Activated naive CD4-positive, alpha-beta T cell treated with anti-CD3 and anti-CD28 coated beads, Interleukin-2, amount 10 ng/mL, durations not matched to agents 7 days and 5 days (primary cell): ENCODE results near the gene SERTAD2.

Experiments used
- CTCF ChIA-PET: fragments of 350-600 bp; sonication (Branson Sonifier 250); formaldehyde crosslinking; loops from one replicate; lab custom pipeline; 2021; ENCODE audit warnings: antibody characterized with exemption; lab: Charles Lee
- DNase-seq: peaks from one replicate; pipeline ENCODE4 v3.0.0-alpha.2; 2020
- H3K27ac Mint-ChIP-seq: one replicate; pipeline ENCODE4 v1.8.0; 2021; ENCODE audit warnings: mild to moderate bottlenecking, moderate library complexity, mixed read lengths
- H3K27me3 Mint-ChIP-seq: one replicate; pipeline ENCODE4 v1.8.0; 2021; ENCODE audit warnings: mild to moderate bottlenecking, mixed read lengths
- H3K36me3 Mint-ChIP-seq: one replicate; pipeline ENCODE4 v1.8.0; 2021; ENCODE audit warnings: mixed read lengths
- H3K4me1 Mint-ChIP-seq: one replicate; pipeline ENCODE4 v1.8.0; 2021; ENCODE audit warnings: mixed read lengths
- H3K4me3 Mint-ChIP-seq: one replicate; pipeline ENCODE4 v1.8.0; 2021; ENCODE audit warnings: mild to moderate bottlenecking, moderate library complexity, mixed read lengths
- H3K9me3 Mint-ChIP-seq: one replicate; pipeline ENCODE4 v1.8.0; 2021; ENCODE audit warnings: mixed read lengths

SERTAD2 gene

DNA sequence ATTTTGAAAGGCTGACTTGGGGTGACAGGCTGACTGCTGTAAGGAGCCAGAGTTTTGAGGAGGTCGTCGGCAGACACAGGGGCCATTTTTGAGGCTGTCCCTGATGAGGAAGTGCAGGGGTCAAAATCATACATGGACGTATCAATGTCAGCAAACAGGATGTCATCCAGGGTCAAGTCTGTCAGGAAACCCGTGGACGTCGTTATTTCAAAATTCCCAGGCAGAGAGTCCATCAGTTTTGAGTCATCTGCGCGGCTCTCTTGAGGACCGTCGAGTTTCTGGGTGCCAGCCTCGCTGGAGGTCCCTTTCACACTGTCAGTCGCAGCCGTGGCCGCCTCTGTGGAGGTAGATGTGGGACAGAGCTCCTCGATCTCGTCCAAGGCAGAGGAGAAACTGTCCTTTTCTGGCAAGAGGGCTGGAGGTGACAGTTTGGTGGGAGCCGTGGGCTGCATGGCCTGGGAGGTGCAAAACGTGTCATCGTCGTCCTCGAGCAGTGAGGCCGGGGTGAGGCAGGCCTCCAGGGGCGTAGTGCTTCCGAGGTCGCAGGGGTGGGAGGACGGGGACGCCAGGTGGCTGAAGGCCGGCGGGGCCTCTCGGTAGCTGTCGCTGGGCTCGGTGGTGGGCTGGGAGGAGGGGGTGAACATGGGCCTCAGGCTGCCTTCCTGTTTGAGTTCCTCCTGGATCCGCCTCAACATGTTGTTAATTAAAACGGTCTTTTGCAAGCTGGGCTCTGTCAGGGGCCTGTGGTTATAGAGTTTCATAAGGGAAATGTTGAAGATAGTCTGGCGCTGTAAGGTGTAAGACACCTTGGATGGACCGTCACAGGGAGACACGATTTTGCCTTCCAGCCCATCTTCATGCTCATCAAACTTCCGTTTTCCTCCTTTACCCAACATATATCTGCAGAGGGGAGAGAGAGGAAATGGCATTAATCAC lies 17.5 kb downstream of the SERTAD2 start:
- H3K36me3 Mint-ChIP-seq, result peaks cover 25% of the 10 kb centered on the region
- no peaks in the 10 kb centered on the region for H3K27me3 Mint-ChIP-seq
- H3K4me3 Mint-ChIP-seq, result no peak overlapping the region
- peak overlapping the region; percentile 89 for H3K27ac Mint-ChIP-seq
- CTCF ChIA-PET, result interaction anchor here (0.6 to 1.2 kb wide), 4 partner anchors 10 to 394 kb away, joined by 3 to 6 read pairs (median 3); no protein-coding TSS in a partner anchor
- peaks cover 48% of the 10 kb centered on the region for H3K4me1 Mint-ChIP-seq
- no peaks in the 10 kb centered on the region for H3K9me3 Mint-ChIP-seq
- DNase-seq, result peak; percentile 30

DNA sequence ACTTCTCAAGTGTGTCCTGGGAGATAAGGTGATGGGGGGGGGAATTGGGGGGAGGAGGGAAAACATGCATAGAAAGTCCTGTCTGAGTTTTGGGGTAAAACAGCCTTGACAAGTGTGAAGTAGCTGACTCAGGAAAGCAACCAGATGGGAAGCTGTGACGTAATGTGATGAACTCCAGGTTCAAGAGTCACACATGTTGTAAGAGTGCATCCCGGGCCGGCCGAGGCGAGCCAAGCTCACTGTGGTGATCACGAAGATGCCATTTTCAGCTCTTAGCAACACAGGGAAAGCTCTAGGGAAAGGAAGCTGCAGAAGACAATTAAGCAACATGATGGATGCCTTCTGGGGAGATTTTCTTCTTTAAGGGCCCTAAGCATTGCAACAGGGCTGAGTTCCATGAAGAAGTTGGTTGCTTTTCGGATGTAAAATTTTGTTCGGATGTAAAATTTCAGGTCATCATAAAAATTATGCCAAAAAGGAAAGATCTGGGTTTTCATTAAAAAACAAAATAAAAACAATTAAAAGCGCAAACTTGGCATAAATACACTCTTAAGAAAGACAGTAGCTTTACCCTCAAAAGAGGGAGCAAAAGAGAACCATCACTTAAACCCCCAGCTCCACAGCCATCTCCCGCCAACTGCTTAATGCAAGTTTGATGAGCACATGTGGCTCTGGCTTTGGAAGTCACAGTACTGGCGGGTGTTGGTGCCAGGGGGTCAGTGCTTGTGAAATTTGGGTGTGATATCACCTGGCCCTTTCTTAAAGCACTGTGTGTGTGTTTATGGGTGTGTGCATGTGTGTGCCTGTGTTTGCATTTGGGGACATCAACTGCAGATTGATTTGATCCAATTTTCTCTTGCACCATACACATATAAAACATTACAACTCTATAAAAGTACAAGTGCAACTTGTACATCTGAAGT lies 19.1 kb downstream of the SERTAD2 start:
- DNase-seq, result no peak
- Mint-ChIP-seq H3K4me3 (no peak overlapping the region), H3K4me1 (peaks cover 37% of the 10 kb centered on the region), H3K27me3 (no peaks in the 10 kb centered on the region), H3K27ac (no peak overlapping the region), H3K9me3 (no peaks in the 10 kb centered on the region), H3K36me3 (peaks cover 27% of the 10 kb centered on the region)
- CTCF ChIA-PET, result interaction anchor here (1.0 to 1.2 kb wide), 2 partner anchors 17 to 133 kb away, joined by 3 to 4 read pairs; no protein-coding TSS in a partner anchor

DNA sequence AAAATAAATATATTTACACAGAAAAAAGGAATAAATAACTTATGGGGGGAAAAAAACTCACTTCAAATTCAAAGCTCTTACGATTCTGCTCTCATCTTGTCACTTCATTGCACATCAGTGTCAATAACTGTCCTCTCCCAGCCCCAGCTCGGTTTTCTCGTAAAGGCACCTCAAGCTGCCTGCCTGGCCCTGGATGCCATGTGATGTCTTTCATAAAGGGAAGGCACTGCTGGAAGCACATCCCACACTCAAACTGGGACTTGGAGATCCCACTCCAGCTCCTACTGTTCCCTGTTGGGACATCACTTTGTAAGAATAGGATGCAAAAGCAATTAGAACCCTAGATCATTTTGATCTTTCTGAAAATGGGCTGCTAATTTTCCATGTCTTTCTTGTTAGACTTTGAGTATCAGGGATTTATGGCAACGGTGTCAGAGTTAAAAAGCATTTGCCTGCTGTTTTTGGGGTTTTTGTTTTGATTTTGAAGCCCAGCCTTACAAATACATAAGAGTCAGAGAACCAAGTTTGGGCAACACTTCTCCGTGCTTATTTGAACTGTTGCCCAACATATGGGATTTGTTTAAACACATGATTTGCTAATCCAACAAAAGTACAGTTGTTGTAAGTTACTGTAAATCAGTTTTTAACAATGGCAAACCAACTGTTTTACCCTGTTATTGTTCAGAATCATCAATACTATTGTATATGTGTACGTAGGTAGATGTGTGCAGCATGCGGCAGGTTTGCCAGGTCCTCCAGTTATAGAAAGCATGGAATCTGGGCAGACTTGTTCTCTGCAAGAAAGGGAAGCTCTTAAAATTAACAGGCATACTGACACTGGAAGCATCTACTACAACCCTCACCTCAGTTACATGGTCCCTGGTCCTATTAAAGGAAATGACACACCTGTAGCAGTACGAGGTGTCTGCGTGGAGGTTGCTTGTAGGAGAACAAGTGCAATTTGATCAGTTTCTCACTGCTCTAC lies 20.6 kb downstream of the SERTAD2 start:
- CTCF ChIA-PET, result interaction anchor here (0.5 to 1.2 kb wide), 2 partner anchors 18 to 37 kb away, joined by 3 to 4 read pairs; no protein-coding TSS in a partner anchor
- Mint-ChIP-seq H3K27ac (no peak overlapping the region), H3K4me1 (peaks cover 27% of the 10 kb centered on the region)

DNA sequence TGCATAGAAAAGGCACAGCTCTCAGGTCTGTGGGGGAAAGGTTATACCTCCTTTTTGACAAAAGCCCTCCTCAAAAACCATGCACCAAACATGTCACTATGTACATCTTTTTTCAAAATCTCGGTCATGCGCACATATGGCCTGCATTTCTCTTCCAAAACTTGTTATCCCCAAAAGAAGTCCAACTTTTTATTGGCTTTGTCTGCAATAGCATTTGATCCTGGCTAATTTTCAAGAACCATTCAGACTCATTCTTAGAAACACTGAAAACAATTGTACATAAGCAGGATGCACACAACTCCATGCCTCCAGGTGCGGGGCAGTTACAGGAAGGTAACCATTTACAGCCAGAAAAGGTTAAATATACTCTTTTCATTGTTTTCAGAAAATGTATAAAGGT lies 21.9 kb downstream of the SERTAD2 start:
- DNase-seq, result no peak
- peaks cover 27% of the 10 kb centered on the region for H3K36me3 Mint-ChIP-seq
- H3K27ac Mint-ChIP-seq, result no peak overlapping the region
- H3K27me3 Mint-ChIP-seq, result no peaks in the 10 kb centered on the region
- peaks cover 13% of the 10 kb centered on the region for H3K4me1 Mint-ChIP-seq
- no peak overlapping the region for H3K4me3 Mint-ChIP-seq
- no peaks in the 10 kb centered on the region for H3K9me3 Mint-ChIP-seq
- CTCF ChIA-PET, result no interaction called here

More for the DNA sequence above, 20.6 kb downstream of the SERTAD2 start:
- DNase-seq, result peak; percentile 9
- Mint-ChIP-seq H3K9me3 (no peaks in the 10 kb centered on the region), H3K27me3 (no peaks in the 10 kb centered on the region), H3K4me3 (no peak overlapping the region), H3K36me3 (peaks cover 27% of the 10 kb centered on the region)

DNA sequence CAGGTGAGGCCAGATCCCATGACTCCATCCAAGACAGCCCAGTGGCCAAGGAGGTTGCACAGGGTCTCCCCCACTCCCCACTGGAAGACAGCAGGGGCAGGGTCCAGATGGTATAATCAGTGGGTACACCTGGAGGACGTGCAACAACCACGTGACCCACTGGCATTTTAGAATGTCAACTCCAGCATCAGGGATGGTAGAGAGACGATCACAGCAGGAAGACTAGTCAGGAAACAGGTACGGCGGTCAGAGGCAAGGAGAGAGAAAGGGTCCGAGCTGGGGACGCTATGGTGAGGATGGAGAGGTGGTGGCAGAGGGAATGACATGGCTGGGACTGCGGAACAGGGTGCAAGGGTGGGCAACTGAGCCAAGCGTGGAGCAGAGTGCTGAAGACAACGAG lies 23.0 kb downstream of the SERTAD2 start:
- DNase-seq, result peak; percentile 17
- Mint-ChIP-seq H3K4me1 (peaks cover 8% of the 10 kb centered on the region), H3K36me3 (peaks cover 18% of the 10 kb centered on the region), H3K27ac (no peak overlapping the region), H3K4me3 (no peak overlapping the region), H3K9me3 (no peaks in the 10 kb centered on the region), H3K27me3 (no peaks in the 10 kb centered on the region)
- CTCF ChIA-PET, result interaction anchor here (1.1 to 1.2 kb wide), 2 partner anchors 12 to 16 kb away, joined by 3 read pairs; no protein-coding TSS in a partner anchor

DNA sequence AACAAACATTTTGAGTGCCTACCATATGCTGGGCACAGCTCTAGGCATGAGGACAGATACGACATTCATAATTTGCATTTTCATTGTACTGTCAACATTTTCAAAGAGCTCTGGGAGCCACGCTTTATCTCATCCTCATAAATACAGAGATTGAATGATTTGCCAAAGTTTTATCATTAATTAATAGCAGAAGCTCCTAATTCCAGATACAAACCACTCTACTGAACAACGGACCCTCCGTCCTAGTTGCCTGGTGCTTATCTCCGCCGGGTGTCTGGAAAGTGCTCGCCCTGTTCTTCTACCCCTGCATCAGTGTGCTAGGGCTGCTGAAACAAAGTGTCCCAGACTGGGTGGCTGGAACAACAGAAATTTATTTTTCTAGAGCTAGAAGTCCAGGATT lies 23.8 kb downstream of the SERTAD2 start:
- Mint-ChIP-seq H3K27ac (no peak overlapping the region), H3K27me3 (peaks cover 5% of the 10 kb centered on the region), H3K36me3 (peaks cover 14% of the 10 kb centered on the region), H3K4me3 (no peak overlapping the region), H3K4me1 (peaks cover 4% of the 10 kb centered on the region), H3K9me3 (no peaks in the 10 kb centered on the region)
- CTCF ChIA-PET, result interaction anchor here (1.1 to 1.2 kb wide), 2 partner anchors 11 to 16 kb away, joined by 3 read pairs; no protein-coding TSS in a partner anchor
- no peak for DNase-seq

DNA sequence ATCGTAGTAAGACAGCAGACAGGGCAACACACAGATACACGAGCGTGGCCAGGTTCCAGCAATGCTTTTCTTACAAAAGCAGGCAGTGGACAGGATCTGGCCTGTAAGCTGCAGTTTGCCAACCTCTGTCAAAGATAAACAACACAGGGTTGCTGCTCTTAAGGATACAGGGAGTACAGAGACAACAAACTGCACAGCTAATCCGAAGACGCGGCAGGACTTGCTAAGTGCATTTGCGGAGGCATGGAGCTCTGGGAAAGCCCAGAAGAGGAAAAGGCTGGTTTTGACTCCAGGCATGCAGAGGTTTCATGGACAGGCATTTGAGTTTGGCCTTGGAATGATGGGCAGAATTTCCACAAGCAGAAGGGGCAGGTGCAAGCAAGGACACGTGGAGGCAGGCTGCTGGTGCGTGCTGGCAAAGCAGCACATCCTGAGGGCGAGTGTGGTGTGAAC lies 24.4 kb downstream of the SERTAD2 start:
- Mint-ChIP-seq H3K4me3 (no peak overlapping the region), H3K36me3 (peaks cover 10% of the 10 kb centered on the region), H3K9me3 (no peaks in the 10 kb centered on the region), H3K4me1 (peaks cover 4% of the 10 kb centered on the region), H3K27ac (no peak overlapping the region), H3K27me3 (peaks cover 10% of the 10 kb centered on the region)
- DNase-seq, result peak; percentile 11
- CTCF ChIA-PET, result interaction anchor here (0.7 to 1.0 kb wide), 2 partner anchors 13 to 22 kb away, joined by 3 to 6 read pairs; no protein-coding TSS in a partner anchor

DNA sequence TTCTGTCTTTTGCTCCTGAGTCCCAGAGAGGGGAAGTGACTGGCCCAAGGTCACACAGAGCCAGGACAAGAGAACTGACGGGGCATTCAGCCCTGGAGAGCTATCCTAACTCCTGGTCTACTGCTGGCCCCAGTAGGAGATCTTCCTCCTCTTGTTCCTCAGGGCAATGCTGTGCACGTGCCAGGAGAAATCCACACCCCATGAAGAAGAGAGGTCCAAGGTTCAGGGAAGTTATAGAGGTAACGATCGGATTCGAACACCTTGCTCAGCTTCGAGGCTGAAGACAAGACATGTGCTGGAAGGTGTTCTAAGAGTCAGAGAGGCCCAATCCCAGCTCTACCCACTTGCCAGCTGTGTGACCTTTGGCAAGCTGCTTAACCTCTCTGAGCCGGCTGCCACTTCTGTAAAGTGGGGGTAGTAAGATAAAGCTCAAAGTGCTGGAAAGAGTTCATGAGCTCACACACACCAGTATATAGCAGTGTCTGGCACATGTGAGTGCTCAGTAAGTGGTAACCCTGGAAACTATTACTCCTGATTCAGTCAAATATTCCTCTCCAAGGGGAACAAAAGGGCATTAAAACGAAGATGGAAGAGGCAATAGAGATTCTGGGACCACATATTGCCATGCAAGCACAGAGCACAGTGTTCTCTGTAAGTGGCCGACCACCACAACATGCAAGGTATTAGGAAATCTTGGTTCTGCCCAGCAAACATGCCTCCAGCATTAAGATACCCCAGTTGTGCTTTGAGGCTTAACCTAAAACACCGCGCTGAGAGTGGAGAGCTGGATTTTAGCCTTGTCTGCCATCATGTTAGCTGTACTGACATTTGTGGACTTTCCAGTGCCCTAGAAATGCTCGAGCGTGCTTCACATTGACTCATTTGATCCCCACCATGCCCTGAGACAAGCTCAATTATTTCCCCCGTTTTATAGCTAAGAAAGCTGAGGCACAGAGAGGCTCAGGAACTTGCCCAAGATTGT lies 25.6 kb downstream of the SERTAD2 start:
- Mint-ChIP-seq H3K4me1 (peaks cover 4% of the 10 kb centered on the region), H3K4me3 (no peak overlapping the region), H3K9me3 (no peaks in the 10 kb centered on the region), H3K27me3 (peaks cover 20% of the 10 kb centered on the region), H3K27ac (no peak overlapping the region), H3K36me3 (peaks cover 6% of the 10 kb centered on the region)
- DNase-seq, result peak; percentile 13
- CTCF ChIA-PET, result interaction anchor here (0.7 to 1.0 kb wide), 2 partner anchors 11 to 21 kb away, joined by 3 to 6 read pairs; no protein-coding TSS in a partner anchor

DNA sequence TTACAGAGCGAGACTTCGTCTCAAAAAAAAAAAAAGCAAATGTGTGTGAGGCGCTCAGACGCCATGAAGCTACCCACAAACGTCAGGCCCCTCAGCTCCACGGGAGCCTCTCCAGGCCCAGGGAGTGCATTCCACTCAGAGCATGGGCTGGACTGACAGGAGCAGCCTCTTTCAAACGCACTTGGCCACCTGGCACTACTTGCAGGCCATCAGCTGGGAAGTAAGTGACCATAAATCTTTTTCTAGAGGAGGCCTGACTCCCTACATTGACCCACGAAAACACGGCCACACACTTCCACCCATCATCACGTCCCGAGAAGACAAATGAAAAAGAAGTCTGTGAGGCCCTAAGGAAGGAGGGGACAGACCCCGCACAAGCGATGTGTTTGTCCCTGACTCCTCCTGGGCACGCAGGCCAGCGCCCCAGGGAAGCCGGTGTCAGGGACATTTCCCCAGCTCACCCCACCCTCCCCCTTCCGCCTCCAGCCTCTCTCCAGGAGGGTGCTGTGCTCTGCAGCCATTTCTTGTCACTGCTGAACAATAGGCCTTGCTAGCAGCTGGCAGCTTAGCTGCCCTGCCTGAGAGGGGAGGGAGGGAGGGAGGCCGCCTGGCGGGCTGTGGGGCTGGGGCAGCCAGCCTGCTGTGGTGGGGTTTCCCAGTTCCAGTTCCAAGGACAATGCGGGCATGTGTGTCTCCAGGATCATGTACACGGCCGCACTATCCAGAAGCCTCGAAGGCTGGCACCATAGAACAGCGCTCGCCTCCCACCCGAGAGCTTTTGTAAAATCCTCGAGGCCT lies 26.6 kb downstream of the SERTAD2 start:
- Mint-ChIP-seq H3K4me3 (no peak overlapping the region), H3K27me3 (peaks cover 26% of the 10 kb centered on the region), H3K4me1 (peaks cover 4% of the 10 kb centered on the region), H3K36me3 (peaks cover 6% of the 10 kb centered on the region), H3K9me3 (no peaks in the 10 kb centered on the region), H3K27ac (no peak overlapping the region)
- peak; percentile 17 for DNase-seq
- CTCF ChIA-PET, result interaction anchor here (1.8 kb wide), 1 partner anchor 19 kb away, joined by 5 read pairs; no protein-coding TSS in a partner anchor

DNA sequence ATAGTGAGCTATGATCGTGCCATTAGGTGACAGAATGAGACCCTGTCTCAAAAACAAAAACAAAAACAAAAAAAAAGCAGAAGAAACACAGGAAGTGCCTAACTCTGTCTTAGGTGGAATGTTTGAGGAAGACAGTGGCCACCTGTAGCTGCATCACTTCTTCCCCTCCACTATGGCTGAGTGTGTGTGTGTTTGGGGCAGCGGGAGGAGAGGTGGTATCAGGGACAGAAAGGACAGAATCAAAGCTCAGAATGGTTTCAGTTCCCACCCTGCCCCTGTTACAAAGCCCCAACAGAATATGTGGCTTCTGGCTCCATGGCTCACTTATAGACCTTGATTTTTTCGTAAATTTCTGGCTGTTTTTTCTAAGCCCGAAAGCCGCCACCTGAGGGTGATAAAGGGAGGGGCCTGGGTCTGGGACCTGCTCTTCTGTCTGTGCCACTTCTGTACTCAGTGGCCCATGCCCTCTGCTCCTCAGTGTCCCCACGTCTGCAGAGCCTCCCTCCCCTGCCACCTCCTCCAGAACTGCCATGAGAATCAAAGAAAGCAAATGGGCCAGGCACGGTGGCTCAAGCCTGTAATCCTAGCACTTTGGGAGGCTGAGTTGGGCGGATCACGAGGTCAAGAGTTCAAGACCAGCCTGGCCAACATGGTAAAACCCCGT lies 27.4 kb downstream of the SERTAD2 start:
- peaks cover 4% of the 10 kb centered on the region for H3K4me1 Mint-ChIP-seq
- H3K4me3 Mint-ChIP-seq, result no peak overlapping the region
- no peaks in the 10 kb centered on the region for H3K9me3 Mint-ChIP-seq
- CTCF ChIA-PET, result interaction anchor here (0.7 to 1.8 kb wide), 5 partner anchors 13 to 205 kb away, joined by 3 to 6 read pairs (median 3); no protein-coding TSS in a partner anchor
- H3K27me3 Mint-ChIP-seq, result peaks cover 27% of the 10 kb centered on the region
- DNase-seq, result peak; percentile 7
- peaks cover 6% of the 10 kb centered on the region for H3K36me3 Mint-ChIP-seq
- no peak overlapping the region for H3K27ac Mint-ChIP-seq
